OCI-LY1 (cell line): ENCODE measurements around the gene OR5H6.

Experiments used
- H2AFZ ChIP-seq: fragments of 200-600 bp; sonication (generic), shearing (Covaris generic); 2 replicates; pipeline ENCODE4 v1.6.0; 2014; ENCODE audit warnings: antibody characterized with exemption, mild to moderate bottlenecking, low read length
- H3F3A ChIP-seq: fragments of 200-600 bp; sonication (generic), shearing (Covaris generic); 2 replicates; pipeline ENCODE4 v1.6.0; 2014; ENCODE audit warnings: mild to moderate bottlenecking, antibody characterized with exemption, low read length, moderate library complexity; ENCODE audit not compliant: insufficient read depth
- H3K27ac ChIP-seq: fragments of 200-600 bp; sonication (generic); 2 replicates; pipeline ENCODE4 v1.5.1; 2014; ENCODE audit warnings: low read length, mixed run types, mild to moderate bottlenecking, low read depth; ENCODE audit not compliant: poor library complexity, severe bottlenecking
- H3K27me3 ChIP-seq: fragments of 200-600 bp; sonication (generic); 2 replicates; pipeline ENCODE4 v1.6.0; 2014; ENCODE audit warnings: antibody characterized with exemption, mild to moderate bottlenecking, low read length, moderate library complexity; ENCODE audit not compliant: insufficient read depth
- H3K36me3 ChIP-seq: fragments of 200-600 bp; sonication (generic); 2 replicates; pipeline ENCODE4 v1.6.1; 2014; ENCODE audit warnings: mild to moderate bottlenecking, antibody characterized with exemption, low read length, moderate library complexity, mixed read lengths; ENCODE audit not compliant: insufficient read depth
- H3K4me1 ChIP-seq: fragments of 200-600 bp; sonication (generic); 2 replicates; pipeline ENCODE4 v1.5.1; 2014; ENCODE audit warnings: mild to moderate bottlenecking, low read length, moderate library complexity; ENCODE audit not compliant: insufficient read depth, severe bottlenecking
- H3K4me2 ChIP-seq: fragments of 200-600 bp; sonication (generic), shearing (Covaris generic); 2 replicates; pipeline ENCODE4 v1.6.1; 2014; ENCODE audit warnings: low read length
- H3K4me3 ChIP-seq: fragments of 200-600 bp; sonication (generic); 2 replicates; pipeline ENCODE4 v1.5.1; 2014; ENCODE audit warnings: low read length, low read depth, mild to moderate bottlenecking, mixed read lengths; ENCODE audit not compliant: poor library complexity, severe bottlenecking
- H3K79me2 ChIP-seq: fragments of 200-600 bp; shearing (Covaris generic); 2 replicates; pipeline ENCODE4 v1.6.1; 2016; ENCODE audit warnings: mixed run types, low read length, mixed read lengths; ENCODE audit not compliant: insufficient read depth
- H3K9ac ChIP-seq: fragments of 200-600 bp; sonication (generic), shearing (Covaris generic); 2 replicates; pipeline ENCODE4 v1.6.1; 2014; ENCODE audit warnings: mild to moderate bottlenecking, low read length, mixed read lengths
- H3K9me2 ChIP-seq: fragments of 200-600 bp; sonication (generic), shearing (Covaris generic); 2 replicates; pipeline ENCODE4 v1.6.1; 2014; ENCODE audit warnings: low read depth, mild to moderate bottlenecking, low read length, mixed read lengths
- H3K9me3 ChIP-seq: fragments of 200-600 bp; shearing (Covaris generic); 2 replicates; pipeline ENCODE4 v1.6.1; 2014; ENCODE audit warnings: low read length, mixed read lengths
- H4K20me1 ChIP-seq: fragments of 200-600 bp; sonication (generic), shearing (Covaris generic); 2 replicates; pipeline ENCODE4 v1.6.0; 2016; ENCODE audit warnings: mild to moderate bottlenecking, low read length; ENCODE audit not compliant: insufficient read depth
- EZH2 ChIP-seq: fragments of 200-600 bp; sonication (generic), shearing (Covaris generic); IDR thresholded peaks from 2 replicates; pipeline ENCODE4 v1.8.0; 2017; ENCODE audit warnings: borderline replicate concordance, mixed run types, mild to moderate bottlenecking, antibody characterized with exemption, low read length, moderate library complexity, mixed read lengths
- TF ChIP-seq, protein P1 (sequence below): fragments of 200-600 bp; sonication (generic), shearing (Covaris generic); IDR thresholded peaks from 2 replicates; pipeline ENCODE4 v1.5.1; 2017; ENCODE audit warnings: mild to moderate bottlenecking, antibody characterized with exemption, low read length, moderate library complexity, mixed read lengths

Gene OR5H6

GRCh38 chr3:98232489-98232888, 31.6 kb upstream of the OR5H6 start:
- no peak overlapping the region for H3K4me3 ChIP-seq
- no peaks in the 10 kb centered on the region for H3F3A ChIP-seq
- no peaks in the 10 kb centered on the region for H3K4me1 ChIP-seq
- no peak overlapping the region for H3K4me2 ChIP-seq
- H3K9me2 ChIP-seq: no peaks in the 10 kb centered on the region
- no peaks in the 10 kb centered on the region for H3K9me3 ChIP-seq
- no peak overlapping the region for H2AFZ ChIP-seq
- no peaks in the 10 kb centered on the region for H3K79me2 ChIP-seq
- H4K20me1 ChIP-seq: no peaks in the 10 kb centered on the region
- H3K9ac ChIP-seq: no peak overlapping the region
- TF ChIP-seq, protein P1, sequence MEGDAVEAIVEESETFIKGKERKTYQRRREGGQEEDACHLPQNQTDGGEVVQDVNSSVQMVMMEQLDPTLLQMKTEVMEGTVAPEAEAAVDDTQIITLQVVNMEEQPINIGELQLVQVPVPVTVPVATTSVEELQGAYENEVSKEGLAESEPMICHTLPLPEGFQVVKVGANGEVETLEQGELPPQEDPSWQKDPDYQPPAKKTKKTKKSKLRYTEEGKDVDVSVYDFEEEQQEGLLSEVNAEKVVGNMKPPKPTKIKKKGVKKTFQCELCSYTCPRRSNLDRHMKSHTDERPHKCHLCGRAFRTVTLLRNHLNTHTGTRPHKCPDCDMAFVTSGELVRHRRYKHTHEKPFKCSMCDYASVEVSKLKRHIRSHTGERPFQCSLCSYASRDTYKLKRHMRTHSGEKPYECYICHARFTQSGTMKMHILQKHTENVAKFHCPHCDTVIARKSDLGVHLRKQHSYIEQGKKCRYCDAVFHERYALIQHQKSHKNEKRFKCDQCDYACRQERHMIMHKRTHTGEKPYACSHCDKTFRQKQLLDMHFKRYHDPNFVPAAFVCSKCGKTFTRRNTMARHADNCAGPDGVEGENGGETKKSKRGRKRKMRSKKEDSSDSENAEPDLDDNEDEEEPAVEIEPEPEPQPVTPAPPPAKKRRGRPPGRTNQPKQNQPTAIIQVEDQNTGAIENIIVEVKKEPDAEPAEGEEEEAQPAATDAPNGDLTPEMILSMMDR: no peak
- TF ChIP-seq EZH2: no peak
- no peaks in the 10 kb centered on the region for H3K36me3 ChIP-seq
- H3K27me3 ChIP-seq: no peaks in the 10 kb centered on the region
- no peak overlapping the region for H3K27ac ChIP-seq

DNA sequence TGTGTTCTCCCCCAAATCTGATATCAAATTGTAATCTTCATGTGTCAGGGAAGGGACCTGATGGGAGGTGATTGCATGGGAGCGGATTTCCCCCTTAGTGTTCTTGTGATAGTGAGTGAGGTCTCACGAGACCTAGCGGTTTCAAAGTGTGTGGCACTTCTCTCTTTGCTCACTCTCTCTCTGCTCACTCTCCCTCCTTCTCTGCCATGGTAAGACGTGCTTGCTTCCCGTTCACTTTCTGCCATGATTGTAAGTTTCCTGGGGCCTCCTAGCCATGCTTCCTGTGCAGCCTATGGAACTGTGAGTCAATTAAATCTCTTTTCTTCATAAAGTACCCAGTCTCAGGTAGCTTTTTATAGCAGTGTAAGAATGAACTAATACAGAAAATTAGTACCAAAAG, 30.6 kb upstream of the OR5H6 start:
- no peak overlapping the region for H2AFZ ChIP-seq
- H3K79me2 ChIP-seq: no peaks in the 10 kb centered on the region
- no peaks in the 10 kb centered on the region for H4K20me1 ChIP-seq
- no peaks in the 10 kb centered on the region for H3F3A ChIP-seq
- H3K4me1 ChIP-seq: no peaks in the 10 kb centered on the region
- no peaks in the 10 kb centered on the region for H3K27me3 ChIP-seq
- no peaks in the 10 kb centered on the region for H3K9me2 ChIP-seq
- no peaks in the 10 kb centered on the region for H3K36me3 ChIP-seq
- H3K4me2 ChIP-seq: no peak overlapping the region
- no peak overlapping the region for H3K4me3 ChIP-seq
- H3K9me3 ChIP-seq: no peaks in the 10 kb centered on the region
- no peak overlapping the region for H3K9ac ChIP-seq
- TF ChIP-seq, protein P1: no peak
- TF ChIP-seq EZH2: no peak
- no peak overlapping the region for H3K27ac ChIP-seq

DNA sequence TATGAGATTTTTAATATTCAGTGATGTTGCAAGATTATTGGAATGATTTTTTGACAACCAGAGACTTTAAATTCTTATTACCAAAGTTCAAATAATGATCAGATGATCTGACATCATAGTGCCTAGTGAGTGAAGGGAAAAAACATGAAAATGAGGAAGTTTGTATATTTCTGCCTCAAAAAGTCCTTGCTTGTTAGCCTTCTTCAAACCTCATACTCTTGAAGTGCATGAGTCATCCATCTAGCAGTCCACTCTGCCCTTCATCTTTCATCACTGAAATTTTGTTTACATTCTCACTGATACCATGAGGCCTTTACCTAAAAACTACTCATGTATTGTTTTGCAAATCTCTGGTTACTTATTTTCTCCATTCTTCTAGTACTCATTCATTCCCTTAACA, 23.9 kb upstream of the OR5H6 start:
- TF ChIP-seq, protein P1: no peak
- TF ChIP-seq EZH2: no peak
- Histone ChIP-seq H3K27me3 (no peaks in the 10 kb centered on the region), H3K4me1 (no peaks in the 10 kb centered on the region), H3K36me3 (no peaks in the 10 kb centered on the region), H4K20me1 (no peaks in the 10 kb centered on the region), H3K4me2 (no peak overlapping the region), H3K9ac (no peak overlapping the region), H3F3A (no peaks in the 10 kb centered on the region), H3K27ac (no peak overlapping the region), H2AFZ (no peak overlapping the region), H3K4me3 (no peak overlapping the region), H3K9me3 (no peaks in the 10 kb centered on the region), H3K9me2 (no peaks in the 10 kb centered on the region), H3K79me2 (no peaks in the 10 kb centered on the region)
